ENCODE data around the gene OR1D5.

- TF ChIP-seq ISL1 (CRISPR knock-in tag; IDR thresholded peaks at IDR 0.05): no peak
- TF ChIP-seq CSDC2 (CRISPR knock-in tag; IDR thresholded peaks at IDR 0.05): no peak
- no peak for TF ChIP-seq POU6F1 (CRISPR knock-in tag; IDR thresholded peaks at IDR 0.05; ENCODE audit: borderline replicate concordance, low read depth)
Measured at GRCh38 chr17:3048727-3049471, 14.5 kb downstream of the OR1D5 start.

Measured in SK-N-SH treated with all-trans-retinoic acid at 6 μM for 48 hours (cell line).